ENCODE data around the gene TEX10. TPM values are rescaled to one million over a fixed set of nuclear protein-coding genes. Genes with fewer than 3 reads are reported as not detected.

The TEX10 gene
- total and polyA plus RNA-seq, 9 of the 15 experiments (the other 6 are each of a cell fraction or from before 2014, with no cell fraction given) = 27.8 to 60.0 (median 47.9) TPM

GRCh38 chr9:100396769-100397168 lies 44.0 kb upstream of the TEX10 start:
- intact Hi-C loops (cut with micrococcal nuclease) (no loop called here), in situ Hi-C loops (cut with MboI) (no loop called here)
- Histone ChIP-seq H3K79me2 (ENCODE audit: control insufficient read depth, insufficient read depth, low read length) (no peaks in the 10 kb centered on the region), H3K9me1 (ENCODE audit: control insufficient read depth, insufficient read depth, low read length) (no peaks in the 10 kb centered on the region), H4K20me1 (replicated peaks; ENCODE audit: control insufficient read depth, insufficient read depth, low read length) (no peaks in the 10 kb centered on the region), H3K27me3 (ENCODE audit: control insufficient read depth in 2 of 2, insufficient read depth in 2 of 2, low read length in 2 of 2) (no peaks in the 10 kb centered on the region), H3K36me3 (ENCODE audit: control insufficient read depth, insufficient read depth, low read length) (no peaks in the 10 kb centered on the region), H3K9me3 (replicated peaks; ENCODE audit: control insufficient read depth, insufficient read depth, low read depth, low read length) (no peaks in the 10 kb centered on the region), H2AFZ (ENCODE audit: low read depth, low read length) (peak overlapping the region; percentile 33; the same call in 1 of the 2 replicates), H3K4me2 (ENCODE audit: insufficient read depth, low read length) (no peak overlapping the region), H3K27ac (ENCODE audit: extremely low read depth, low read depth, low read length) (no peak overlapping the region), H3K4me1 (replicated peaks in 1 of 2; ENCODE audit: control insufficient read depth in 2 of 2, insufficient read depth in 2 of 2, low read length in 2 of 2) (peaks cover 0 to 4% of the 10 kb centered on the region in 2 experiments; a peak in 1 of 5 replicates), H3K4me3 (no peak overlapping the region), H3K9ac (ENCODE audit: insufficient read depth in 1 of 2, low read depth in 2 of 2, low read length in 2 of 2) (no peak overlapping the region)
- POLR2A ChIA-PET = no interaction called here
- TF ChIP-seq C11orf30 (IDR thresholded peaks at IDR 0.05; ENCODE audit: low read depth) = peak; percentile 40
- no peak for TF ChIP-seq ZC3H11A (IDR thresholded peaks at IDR 0.05; ENCODE audit: low read depth, low read length)
- TF ChIP-seq ETV6 (IDR thresholded peaks at IDR 0.05; ENCODE audit: borderline replicate concordance in 1 of 2, low read depth in 2 of 2, low read length in 1 of 2) = no peak
- no peak for TF ChIP-seq ETV6 (CRISPR knock-in tag; IDR thresholded peaks at IDR 0.05; ENCODE audit: borderline replicate concordance)
- TF ChIP-seq NCOA1 (IDR thresholded peaks at IDR 0.05; ENCODE audit: low read depth) = no peak
- no peak for TF ChIP-seq KLF13 (tag; IDR thresholded peaks at IDR 0.05; ENCODE audit: borderline replicate concordance, low read depth)
- TF ChIP-seq ELF2 (CRISPR knock-in tag; IDR thresholded peaks at IDR 0.05) = no peak
- no peak for TF ChIP-seq SUPT5H (IDR thresholded peaks at IDR 0.05)
- no peak for TF ChIP-seq ASH1L (IDR thresholded peaks at IDR 0.05; ENCODE audit: borderline replicate concordance, low read depth, partially characterized antibody)
- TF ChIP-seq ZNF316 (IDR thresholded peaks at IDR 0.05) = peak; percentile 69
- peak; percentile 18; the same call in 1 of the 2 replicates for TF ChIP-seq MAFK (IDR thresholded peaks at IDR 0.05; ENCODE audit: low read length)
- TF ChIP-seq HES1 (IDR thresholded peaks at IDR 0.05; ENCODE audit: low read depth) = no peak
- TF ChIP-seq BRCA1 (IDR thresholded peaks at IDR 0.05) = no peak
- no peak for TF ChIP-seq BRCA1 (CRISPR knock-in tag; IDR thresholded peaks at IDR 0.05)
- TF ChIP-seq TAF7 (tag; IDR thresholded peaks at IDR 0.05) = no peak
- no peak for TF ChIP-seq NCOA4 (IDR thresholded peaks at IDR 0.05; ENCODE audit: partially characterized antibody)
- no peak for TF ChIP-seq TAL1 (IDR thresholded peaks at IDR 0.05)
- TF ChIP-seq POU5F1 (IDR thresholded peaks at IDR 0.05; ENCODE audit: borderline replicate concordance, low read depth, low read length, partially characterized antibody) = no peak
- TF ChIP-seq HEY1 (CRISPR knock-in tag; IDR thresholded peaks at IDR 0.05; ENCODE audit: borderline replicate concordance) = no peak
- no peak for TF ChIP-seq POLR2A (conservative IDR thresholded peaks at IDR 0.05)
- TF ChIP-seq U2AF1 (optimal IDR thresholded peaks at IDR 0.05; ENCODE audit: low read depth, low read length) = no peak
- no peak for TF ChIP-seq HLTF (IDR thresholded peaks at IDR 0.05)
- no peak for TF ChIP-seq TAF9B (IDR thresholded peaks at IDR 0.05; ENCODE audit: partially characterized antibody)
- TF ChIP-seq MEIS2 (IDR thresholded peaks at IDR 0.05; ENCODE audit: partially characterized antibody) = no peak
- TF ChIP-seq SAFB2 (IDR thresholded peaks at IDR 0.05; ENCODE audit: borderline replicate concordance, low read depth, low read length, severe bottlenecking) = no peak
- no peak for TF ChIP-seq RBM17 (IDR thresholded peaks at IDR 0.05; ENCODE audit: borderline replicate concordance, low read depth, low read length)
- FAIRE-seq (no peak), DNase-seq (ENCODE audit: extremely low read depth in 1 of 4, low spot score in 3 of 4) (no peak), ATAC-seq (no peak)
- no TSS peak for BruUV-seq (replicated peaks)
- CTCF ChIA-PET (ENCODE audit: low intra/inter-chr PET ratio) = no interaction called here
- 90% methylated on average over 9 of the region's 9 CpGs for WGBS (ENCODE audit: insufficient coverage, low coverage, missing lambda C conversion rate)
